Activated CD8-positive, alpha-beta memory T cell treated with anti-CD3 and anti-CD28 coated beads for 1 hour (primary cell): ENCODE data around the gene ITGB8.

ENCODE experiments used
- DNase-seq, 2 donors: peaks; one replicate each; pipeline ENCODE4 v3.0.0-alpha.2; 2020; ENCODE audit warnings: low read depth in 1 of 2; ENCODE audit errors: extremely low read depth in 1 of 2

ITGB8 gene

GRCh38 chr7:20456701-20457100 is 126.0 kb downstream of the ITGB8 start:
- no peak for DNase-seq

- no peak for DNase-seq
Observed at GRCh38 chr7:20458521-20458920, 127.8 kb downstream of the ITGB8 start.

GRCh38 chr7:20459419-20459818 is 128.7 kb downstream of the ITGB8 start:
- DNase-seq = no peak

- DNase-seq = no peak
Observed at GRCh38 chr7:20464891-20465290, 134.2 kb downstream of the ITGB8 start.
